ENCODE results near the gene GPT2. TPM values are rescaled to one million over a fixed set of nuclear protein-coding genes. Genes with fewer than 3 reads are reported as not detected.

GPT2 gene
- total RNA-seq, 1 donor from 2014 or later: 21.6 TPM

- peaks cover under 1% of the 10 kb centered on the region for H3K4me1 Mint-ChIP-seq
Observed at GRCh38 chr16:46924402-46924801, 40.2 kb downstream of the GPT2 start.

GRCh38 chr16:46926470-46927225, 42.5 kb downstream of the GPT2 start:
- Mint-ChIP-seq H3K36me3 (peaks cover 37% of the 10 kb centered on the region), H3K4me1 (no peaks in the 10 kb centered on the region), H3K9me3 (no peaks in the 10 kb centered on the region), H3K27ac (no peak overlapping the region), H3K4me3 (no peak overlapping the region), H3K27me3 (ENCODE audit: insufficient read depth, low read depth) (no peaks in the 10 kb centered on the region)
- Histone ChIP-seq H3K36me3 (no peaks in the 10 kb centered on the region), H3F3A (ENCODE audit: low read depth) (peaks cover 8% of the 10 kb centered on the region), H3K27ac (no peak overlapping the region), H3K27me3 (no peaks in the 10 kb centered on the region), H3K9ac (no peak overlapping the region), H3K4me2 (no peak overlapping the region), H3K79me2 (ENCODE audit: low read depth) (no peaks in the 10 kb centered on the region), H4K20me1 (ENCODE audit: low read depth) (peaks cover 3% of the 10 kb centered on the region), H3K4me3 (no peak overlapping the region), H2AFZ (replicated peaks) (no peak overlapping the region), H3K9me3 (ENCODE audit: low read depth) (no peaks in the 10 kb centered on the region), H3K4me1 (no peaks in the 10 kb centered on the region)
- TF ChIP-seq EZH2 (IDR thresholded peaks at IDR 0.05) (no peak), CTCF (IDR thresholded peaks at IDR 0.05) (no peak), EZH2phosphoT487 (IDR thresholded peaks at IDR 0.05) (no peak)
- DNase-seq (ENCODE audit: low spot score): no peak

More at GRCh38 chr16:46924402-46924801, 40.2 kb downstream of the GPT2 start:
- H3K79me2 ChIP-seq (ENCODE audit: low read depth): no peaks in the 10 kb centered on the region
- H3K27me3 ChIP-seq: no peaks in the 10 kb centered on the region
- TF ChIP-seq EZH2phosphoT487 (IDR thresholded peaks at IDR 0.05) (no peak), CTCF (IDR thresholded peaks at IDR 0.05) (no peak), EZH2 (IDR thresholded peaks at IDR 0.05) (no peak)
- H3K27ac ChIP-seq: no peak overlapping the region
- H3K4me2 ChIP-seq: no peak overlapping the region
- no peak overlapping the region for H3K27ac Mint-ChIP-seq
- H3F3A ChIP-seq (ENCODE audit: low read depth): peaks cover 9% of the 10 kb centered on the region
- no peaks in the 10 kb centered on the region for H3K9me3 Mint-ChIP-seq
- peaks cover 5% of the 10 kb centered on the region for H3K27me3 Mint-ChIP-seq (ENCODE audit: insufficient read depth, low read depth)
- H2AFZ ChIP-seq (replicated peaks): no peak overlapping the region
- H3K36me3 ChIP-seq: no peaks in the 10 kb centered on the region
- H3K9me3 ChIP-seq (ENCODE audit: low read depth): no peaks in the 10 kb centered on the region
- peaks cover 10% of the 10 kb centered on the region for H4K20me1 ChIP-seq (ENCODE audit: low read depth)
- H3K4me3 Mint-ChIP-seq: no peak overlapping the region
- no peak overlapping the region for H3K9ac ChIP-seq
- peaks cover 3% of the 10 kb centered on the region for H3K4me1 ChIP-seq
- DNase-seq (ENCODE audit: low spot score): no peak
- H3K36me3 Mint-ChIP-seq: peaks cover 42% of the 10 kb centered on the region
- H3K4me3 ChIP-seq: no peak overlapping the region

GRCh38 chr16:46927273-46927672, 43.1 kb downstream of the GPT2 start:
- no peak overlapping the region for H3K27ac ChIP-seq
- H3K27me3 Mint-ChIP-seq (ENCODE audit: insufficient read depth, low read depth): no peaks in the 10 kb centered on the region
- no peaks in the 10 kb centered on the region for H3K4me1 ChIP-seq
- H3K36me3 ChIP-seq: no peaks in the 10 kb centered on the region
- no peak overlapping the region for H3K9ac ChIP-seq
- no peak overlapping the region for H3K4me3 ChIP-seq
- TF ChIP-seq EZH2 (IDR thresholded peaks at IDR 0.05) (no peak), EZH2phosphoT487 (IDR thresholded peaks at IDR 0.05) (no peak), CTCF (IDR thresholded peaks at IDR 0.05) (no peak)
- H3K4me2 ChIP-seq: no peak overlapping the region
- H3K4me3 Mint-ChIP-seq: no peak overlapping the region
- H3K79me2 ChIP-seq (ENCODE audit: low read depth): no peaks in the 10 kb centered on the region
- peaks cover 3% of the 10 kb centered on the region for H4K20me1 ChIP-seq (ENCODE audit: low read depth)
- DNase-seq (ENCODE audit: low spot score): no peak
- H3K4me1 Mint-ChIP-seq: no peaks in the 10 kb centered on the region
- H3K36me3 Mint-ChIP-seq: peaks cover 37% of the 10 kb centered on the region
- H3K27me3 ChIP-seq: no peaks in the 10 kb centered on the region
- no peaks in the 10 kb centered on the region for H3K9me3 ChIP-seq (ENCODE audit: low read depth)
- no peak overlapping the region for H3K27ac Mint-ChIP-seq
- peaks cover 8% of the 10 kb centered on the region for H3F3A ChIP-seq (ENCODE audit: low read depth)
- no peak overlapping the region for H2AFZ ChIP-seq (replicated peaks)
- H3K9me3 Mint-ChIP-seq: no peaks in the 10 kb centered on the region

Data from neural progenitor cell (in vitro differentiated cells).